ENCODE measurements around the gene ITIH3.
A peak's percentile ranks its signal among the peaks of the same experiment; 100 is the strongest.

The ITIH3 gene

GRCh38 chr3:52796411-52796810 lies 1.8 kb downstream of the ITIH3 start:
- TF ChIP-seq CTCF (conservative IDR thresholded peaks at IDR 0.05; ENCODE audit: low read depth, low read length) = no peak
- H3K4me3 ChIP-seq (ENCODE audit: low read depth, low read length) = no peak overlapping the region
- no peak for DNase-seq (ENCODE audit: low read depth)

- no peak for DNase-seq (ENCODE audit: low read depth)
- no peak overlapping the region for H3K4me3 ChIP-seq (ENCODE audit: low read depth, low read length)
- TF ChIP-seq CTCF (conservative IDR thresholded peaks at IDR 0.05; ENCODE audit: low read depth, low read length) = no peak
Observed at GRCh38 chr3:52798376-52798977, 3.9 kb downstream of the ITIH3 start.

- peak; percentile 60 for TF ChIP-seq CTCF (conservative IDR thresholded peaks at IDR 0.05; ENCODE audit: low read depth, low read length)
- DNase-seq (ENCODE audit: low read depth) = peak; percentile 19
- no peak overlapping the region for H3K4me3 ChIP-seq (ENCODE audit: low read depth, low read length)
Observed at GRCh38 chr3:52798978-52799476, 4.4 kb downstream of the ITIH3 start.

- peak; percentile 45 for DNase-seq (ENCODE audit: low read depth)
- no peak overlapping the region for H3K4me3 ChIP-seq (ENCODE audit: low read depth, low read length)
- TF ChIP-seq CTCF (conservative IDR thresholded peaks at IDR 0.05; ENCODE audit: low read depth, low read length) = no peak
Observed at GRCh38 chr3:52800079-52800478, 5.5 kb downstream of the ITIH3 start.

- peak; percentile 32 for DNase-seq (ENCODE audit: low read depth)
- no peak overlapping the region for H3K4me3 ChIP-seq (ENCODE audit: low read depth, low read length)
- no peak for TF ChIP-seq CTCF (conservative IDR thresholded peaks at IDR 0.05; ENCODE audit: low read depth, low read length)
Observed at GRCh38 chr3:52801839-52802238, 7.2 kb downstream of the ITIH3 start.

GRCh38 chr3:52805270-52806039 lies 10.9 kb downstream of the ITIH3 start:
- H3K4me3 ChIP-seq (ENCODE audit: low read depth, low read length) = no peak overlapping the region
- TF ChIP-seq CTCF (conservative IDR thresholded peaks at IDR 0.05; ENCODE audit: low read depth, low read length) = no peak
- no peak for DNase-seq (ENCODE audit: low read depth)

All from choroid plexus epithelial cell (primary cell).